HG03378 (cell line): ENCODE results near the gene HMG20A.

Experiments used
- ATAC-seq: cut with Tn5 transposase; IDR thresholded peaks from one replicate; pipeline ENCODE4 v1.9.1; 2021; ENCODE audit warnings: mild to moderate bottlenecking, moderate library complexity; ENCODE audit not compliant: unreplicated experiment

Gene HMG20A

DNA sequence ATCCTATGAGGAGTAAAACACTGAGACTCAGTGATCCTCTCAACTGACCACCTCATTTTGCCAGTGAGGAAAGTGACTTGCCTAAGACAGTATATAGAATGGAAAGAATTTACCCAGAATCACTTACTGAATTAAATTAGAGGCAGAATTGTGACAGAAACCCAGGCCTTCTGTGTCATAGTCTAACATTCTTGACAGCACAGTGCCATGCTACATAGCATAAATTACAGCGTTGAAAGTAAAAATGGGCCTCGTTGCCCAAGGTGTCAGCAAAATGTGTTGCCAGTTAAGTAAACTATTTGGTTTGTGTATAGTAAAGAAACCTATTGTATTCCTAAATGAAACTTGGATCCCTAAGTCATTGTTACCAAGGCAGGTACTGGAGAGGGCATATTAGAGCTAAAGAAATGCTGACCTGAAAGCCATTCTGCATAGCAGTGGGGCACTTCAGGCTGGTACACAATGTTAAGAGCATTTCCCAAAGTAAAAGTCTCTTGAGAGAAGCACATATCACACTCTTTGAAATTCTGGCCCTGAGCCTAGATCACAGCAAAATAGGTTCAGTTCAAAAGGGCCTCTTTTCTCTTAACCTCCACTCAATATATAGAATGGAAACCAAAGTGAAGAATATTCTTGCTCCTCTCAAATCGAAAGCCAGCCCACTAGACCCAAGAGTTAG lies 53.8 kb downstream of the HMG20A start:
- no peak for ATAC-seq

DNA sequence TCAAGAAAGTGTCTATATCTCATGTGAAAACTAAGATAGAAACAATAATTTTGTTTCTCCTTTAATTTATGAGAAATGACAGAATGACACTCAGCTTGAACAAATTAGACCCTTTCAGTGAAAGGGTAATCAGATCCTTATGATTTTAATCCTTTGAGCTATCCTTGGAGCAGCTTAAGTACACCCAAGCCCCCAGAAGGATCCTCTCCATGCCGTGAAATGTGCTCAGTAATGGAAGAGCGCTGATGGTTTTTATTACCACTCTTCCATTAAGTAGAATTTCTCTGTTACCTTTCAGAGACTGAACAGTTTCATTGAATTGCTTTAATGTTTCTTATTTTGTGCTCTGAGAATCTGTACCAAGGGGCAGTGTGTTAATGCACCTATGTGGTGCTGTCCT lies 54.3 kb downstream of the HMG20A start:
- ATAC-seq: no peak

DNA sequence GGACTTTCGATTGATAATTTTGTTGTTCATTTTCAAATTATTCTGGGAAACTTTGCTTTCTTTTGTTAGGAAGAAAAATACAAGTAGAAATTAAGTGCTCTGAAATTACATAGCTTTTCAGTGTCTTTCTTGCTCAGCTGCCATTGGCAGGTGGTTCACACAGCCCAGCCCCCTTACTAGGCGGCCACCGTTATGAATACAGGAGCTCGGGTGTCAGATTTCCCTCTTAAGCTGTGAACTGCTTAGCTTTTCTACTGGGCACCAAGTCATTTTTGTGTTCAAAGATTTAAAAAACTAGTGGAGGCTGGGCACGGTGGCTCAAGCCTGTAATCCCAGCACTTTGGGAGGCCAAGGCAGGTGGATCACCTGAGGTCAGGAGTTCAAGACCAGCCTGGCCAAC lies 55.2 kb downstream of the HMG20A start:
- ATAC-seq: no peak

DNA sequence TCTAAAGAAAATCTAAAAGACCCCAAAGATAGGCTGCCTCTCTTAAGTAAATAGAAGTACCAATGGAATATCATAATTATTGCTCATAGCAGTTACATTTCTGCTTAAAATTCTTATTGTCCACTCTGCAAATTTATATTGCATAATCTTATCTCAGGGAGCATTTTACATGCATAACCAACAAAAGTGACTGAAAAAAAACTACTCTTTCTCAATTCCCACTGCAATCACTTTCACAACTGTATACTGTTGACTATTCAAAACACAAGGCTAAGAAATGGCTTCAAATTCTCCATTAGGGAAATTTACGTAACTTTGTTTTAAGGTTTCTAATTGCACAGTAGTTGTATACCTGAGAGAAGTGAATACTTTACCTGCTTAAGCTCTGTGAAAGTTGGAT lies 56.3 kb downstream of the HMG20A start:
- ATAC-seq: no peak

DNA sequence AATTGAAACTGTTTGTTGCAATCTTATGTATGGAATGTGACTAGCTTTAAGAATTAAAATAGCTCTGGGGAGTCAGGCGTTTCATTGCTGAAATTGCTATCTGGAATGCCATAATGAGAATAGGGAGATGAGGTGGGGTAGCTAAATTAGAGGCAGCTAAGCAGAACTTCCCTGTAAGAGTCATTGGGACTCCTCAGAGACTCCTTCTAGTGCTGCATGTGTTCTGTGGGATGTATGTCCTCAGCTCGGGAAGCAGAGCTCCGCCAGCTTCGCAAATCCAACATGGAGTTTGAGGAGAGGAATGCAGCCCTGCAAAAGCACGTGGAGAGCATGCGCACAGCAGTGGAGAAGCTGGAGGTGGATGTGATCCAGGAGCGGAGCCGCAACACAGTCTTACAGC lies 57.4 kb downstream of the HMG20A start:
- ATAC-seq: no peak

DNA sequence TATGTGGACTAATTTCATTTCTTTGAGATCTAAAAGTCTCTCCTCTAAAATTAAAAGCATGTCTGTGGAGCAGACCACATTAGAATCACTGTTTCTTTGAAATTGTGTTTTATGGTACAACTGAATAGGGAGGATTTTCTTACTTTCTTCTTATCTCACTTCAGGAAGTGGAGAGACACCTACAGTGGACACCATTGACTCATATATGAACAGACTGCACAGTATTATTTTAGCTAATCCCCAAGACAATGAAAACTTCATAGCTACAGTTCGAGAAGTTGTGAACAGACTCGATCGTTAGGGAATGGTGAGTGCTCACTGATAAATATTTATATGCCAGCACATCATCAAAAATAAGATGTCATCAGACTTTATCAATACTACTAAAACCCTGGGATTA lies 58.3 kb downstream of the HMG20A start:
- no peak for ATAC-seq

DNA sequence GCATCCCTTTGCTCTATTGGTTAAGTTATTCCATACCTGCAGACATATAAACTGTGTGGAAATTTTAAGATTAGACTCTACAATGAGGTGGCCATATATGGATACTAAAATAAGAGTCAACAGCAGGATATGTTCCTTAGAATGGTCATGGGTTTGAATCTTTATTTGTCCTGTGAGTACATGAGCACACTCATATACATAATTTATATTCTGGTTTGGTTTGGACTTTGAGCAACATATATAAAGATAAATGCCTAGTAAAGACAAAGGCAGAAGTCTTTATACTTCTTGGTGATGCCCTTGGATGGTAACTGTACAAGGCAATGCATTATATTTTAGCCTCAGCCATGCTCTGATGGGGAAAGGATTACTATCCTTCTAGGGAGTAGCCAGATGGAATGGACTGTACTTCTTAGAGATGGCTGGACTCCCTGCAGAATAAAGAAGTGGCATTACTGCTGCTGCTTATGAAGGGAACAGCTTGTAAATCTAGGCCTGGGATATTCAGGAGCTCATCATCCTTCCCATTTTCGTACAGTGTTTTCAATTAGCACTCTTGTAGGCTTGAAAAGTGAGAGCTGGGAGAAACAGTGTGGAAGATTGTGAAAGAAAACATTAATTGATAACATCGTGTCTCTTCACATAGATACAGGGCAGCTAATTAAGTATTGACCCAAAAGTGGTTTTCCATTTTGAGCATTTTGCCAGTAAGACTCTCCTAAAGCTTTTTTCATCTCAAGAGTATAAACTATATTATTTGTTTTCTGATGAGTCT lies 60.4 kb downstream of the HMG20A start:
- no peak for ATAC-seq

DNA sequence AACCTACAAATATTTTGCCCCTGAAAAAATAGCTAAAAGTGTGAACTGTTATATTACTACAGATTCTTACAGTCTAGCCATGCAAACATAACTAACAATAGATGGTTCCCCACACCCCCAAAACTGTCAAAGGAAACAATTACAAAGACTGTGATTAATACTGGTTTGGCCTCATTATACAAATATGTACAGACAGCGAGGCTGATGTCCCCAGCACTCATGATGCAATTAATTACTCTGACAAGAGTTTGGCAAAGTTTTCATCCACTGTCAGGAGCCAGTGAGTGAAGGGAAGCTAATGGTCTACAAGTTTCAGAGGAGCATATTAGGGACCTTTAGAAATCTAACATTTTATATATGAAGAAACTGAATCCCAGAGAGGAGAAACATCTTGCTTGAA lies 61.0 kb downstream of the HMG20A start:
- ATAC-seq: no peak

DNA sequence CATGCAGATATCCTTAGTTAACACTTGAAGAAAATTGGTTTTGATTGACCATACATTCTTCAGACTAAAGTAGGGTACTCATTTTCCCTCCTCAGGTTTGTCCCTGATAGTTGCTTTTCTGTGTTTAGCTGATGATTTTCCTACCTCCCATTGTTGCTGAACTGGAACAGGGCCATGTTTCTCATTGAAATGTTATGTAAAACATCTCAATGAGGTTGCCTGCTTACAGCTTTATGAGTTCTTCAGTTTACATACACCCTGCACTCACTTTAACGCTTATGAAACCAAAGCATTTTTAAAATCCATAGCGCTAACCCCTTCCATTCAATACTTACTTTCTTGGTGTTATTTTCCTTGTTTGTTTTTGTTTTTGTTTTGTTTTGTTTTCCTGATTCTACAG lies 61.9 kb downstream of the HMG20A start:
- ATAC-seq: no peak

DNA sequence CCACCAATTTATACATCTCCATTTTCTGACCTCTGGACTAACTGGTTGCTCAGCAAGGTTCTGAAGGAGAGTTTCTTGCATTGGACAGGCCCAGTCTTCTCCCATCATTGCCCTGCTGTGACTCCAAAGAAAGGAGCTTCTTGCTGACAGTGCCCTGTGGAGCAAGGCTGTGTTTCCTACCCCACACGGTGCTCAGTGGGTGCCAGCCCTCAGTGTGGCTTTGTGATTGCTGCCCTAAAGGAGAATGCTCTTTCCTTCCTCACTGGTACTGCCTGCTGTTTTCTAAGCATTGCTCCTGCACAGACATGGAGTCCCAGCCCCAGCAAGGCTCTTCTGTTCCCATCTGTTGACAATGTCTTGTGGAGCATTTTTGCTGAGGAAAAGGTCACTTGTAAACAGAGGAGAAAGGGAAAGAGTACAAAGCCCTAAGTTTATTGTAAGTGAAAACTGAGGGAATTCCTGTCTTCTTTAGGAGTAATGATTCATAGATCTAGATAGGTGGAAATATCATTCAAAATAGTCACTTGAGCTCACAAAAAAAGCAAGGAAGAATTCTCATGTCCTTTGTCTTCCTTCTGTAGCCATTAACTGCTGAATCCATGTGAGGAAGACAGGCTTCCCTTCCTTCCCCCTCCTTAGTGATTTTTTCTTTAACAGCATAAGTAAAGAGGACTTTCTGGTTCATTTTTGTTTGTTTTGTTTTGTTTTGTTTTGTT lies 62.9 kb downstream of the HMG20A start:
- no peak for ATAC-seq

DNA sequence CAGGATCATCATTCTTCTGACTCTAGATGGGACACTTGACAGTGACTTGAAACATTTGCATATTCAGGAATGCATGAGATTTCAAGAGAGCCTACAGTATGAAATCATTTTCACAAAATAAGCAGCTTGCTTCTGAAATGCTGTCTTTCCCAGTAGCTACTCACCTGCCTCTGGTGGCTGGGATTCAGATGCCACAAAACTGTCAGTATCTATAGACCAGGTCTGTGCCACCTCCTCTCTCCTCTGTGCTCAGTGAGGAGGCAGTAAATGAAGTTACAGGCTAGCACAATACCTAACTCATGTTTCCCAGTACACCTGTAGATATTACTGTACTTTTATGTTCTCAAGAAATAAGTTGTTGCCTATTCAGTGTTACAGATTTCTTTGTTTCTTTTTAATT lies 64.3 kb downstream of the HMG20A start:
- ATAC-seq: no peak

DNA sequence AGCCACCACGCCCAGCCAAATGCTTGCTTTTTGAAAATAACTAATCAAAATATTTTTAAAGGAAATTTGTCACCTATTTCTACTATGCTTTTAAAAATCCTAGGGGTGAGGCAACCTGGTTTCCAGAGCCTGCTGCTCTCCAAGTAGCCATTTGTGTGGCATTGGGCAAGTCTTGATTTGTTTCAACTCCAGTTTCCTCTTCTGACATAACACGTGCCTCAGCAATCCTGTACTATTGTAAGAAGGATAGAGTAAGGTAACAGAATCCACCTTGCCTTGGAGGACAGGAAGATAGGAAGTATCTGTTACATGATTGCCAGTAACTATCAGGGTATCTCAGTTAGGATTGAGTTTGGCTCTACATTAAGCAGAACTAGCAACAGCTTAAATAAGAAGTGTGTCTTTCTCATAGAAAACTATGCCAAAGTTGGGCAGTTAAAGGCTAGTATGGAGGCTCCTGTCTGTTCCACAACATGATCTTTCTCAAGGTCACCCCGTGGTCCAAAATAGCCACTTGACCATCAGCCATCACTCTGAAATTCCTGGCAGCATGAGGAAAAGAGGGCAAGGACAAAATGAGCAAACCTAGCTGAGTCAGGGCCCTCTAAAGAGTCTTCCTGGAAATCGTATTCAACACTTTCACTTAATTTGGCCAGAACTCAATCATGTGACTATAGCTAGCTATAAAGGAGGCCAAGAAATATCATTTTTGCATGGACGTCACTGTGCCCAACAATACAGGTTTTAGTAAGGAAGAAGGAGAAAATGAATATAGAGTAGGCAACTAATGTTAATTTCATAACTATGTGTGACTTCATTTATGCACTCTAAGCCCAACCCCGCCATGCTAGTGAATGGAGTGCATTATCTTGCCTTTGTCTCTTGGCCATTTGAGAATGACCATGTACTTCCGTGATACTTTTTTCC lies 66.1 kb downstream of the HMG20A start:
- ATAC-seq: no peak

DNA sequence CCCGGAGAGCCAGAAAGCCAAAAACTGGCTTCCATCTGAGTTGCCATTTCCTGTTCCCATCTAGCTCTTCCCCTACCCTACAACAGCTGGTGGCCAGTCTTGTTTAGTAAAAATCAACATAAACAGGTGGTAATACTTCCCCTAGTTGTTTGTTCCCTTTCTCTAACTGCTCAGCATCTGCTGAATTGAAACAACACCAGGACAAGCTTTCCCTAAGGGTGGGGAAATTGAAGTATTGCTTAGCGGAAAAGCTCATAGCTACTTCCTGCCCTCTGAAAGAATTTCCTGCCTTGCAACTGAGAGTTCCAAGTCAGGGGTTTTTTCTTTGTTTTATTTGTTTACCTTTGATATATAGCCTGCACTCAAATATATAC lies 66.8 kb downstream of the HMG20A start:
- no peak for ATAC-seq

DNA sequence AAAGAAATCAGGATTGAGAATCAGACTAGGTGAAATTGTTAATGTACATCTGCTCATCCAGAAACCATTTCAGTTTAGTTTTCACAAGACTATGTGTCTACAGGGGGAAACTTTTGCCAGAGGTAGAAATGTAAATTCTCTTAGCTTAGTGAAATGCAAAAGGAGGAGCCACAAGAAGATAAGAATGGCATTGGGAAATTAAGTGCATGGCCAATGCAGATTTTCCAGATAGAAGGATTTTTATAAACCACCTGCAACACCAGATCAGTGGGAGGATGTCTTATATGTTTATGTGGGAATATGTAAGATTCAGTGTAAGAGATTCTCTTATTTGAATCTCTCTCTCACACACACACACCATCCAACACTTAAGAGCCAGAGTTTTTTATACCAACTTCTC lies 67.2 kb downstream of the HMG20A start:
- ATAC-seq: no peak

DNA sequence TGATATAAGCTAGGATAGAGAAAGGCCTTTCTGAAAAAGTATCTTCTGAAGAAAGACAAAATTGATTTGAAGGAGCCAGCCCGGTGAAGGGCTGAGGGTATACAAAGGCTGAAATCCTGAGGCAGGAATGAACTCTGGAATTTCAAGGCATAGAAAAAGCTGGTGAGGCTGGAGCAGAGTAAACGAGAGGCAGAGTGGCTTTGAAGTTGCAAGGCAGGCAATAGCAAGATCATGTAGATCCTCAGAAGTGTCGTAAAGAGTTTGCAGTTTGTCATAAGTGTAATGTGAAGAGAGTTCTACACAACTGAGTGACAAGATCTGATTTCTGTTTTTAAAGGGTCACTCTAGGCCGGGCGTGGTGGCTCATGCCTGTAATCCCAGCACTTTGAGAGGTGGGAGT lies 69.0 kb downstream of the HMG20A start:
- no peak for ATAC-seq

DNA sequence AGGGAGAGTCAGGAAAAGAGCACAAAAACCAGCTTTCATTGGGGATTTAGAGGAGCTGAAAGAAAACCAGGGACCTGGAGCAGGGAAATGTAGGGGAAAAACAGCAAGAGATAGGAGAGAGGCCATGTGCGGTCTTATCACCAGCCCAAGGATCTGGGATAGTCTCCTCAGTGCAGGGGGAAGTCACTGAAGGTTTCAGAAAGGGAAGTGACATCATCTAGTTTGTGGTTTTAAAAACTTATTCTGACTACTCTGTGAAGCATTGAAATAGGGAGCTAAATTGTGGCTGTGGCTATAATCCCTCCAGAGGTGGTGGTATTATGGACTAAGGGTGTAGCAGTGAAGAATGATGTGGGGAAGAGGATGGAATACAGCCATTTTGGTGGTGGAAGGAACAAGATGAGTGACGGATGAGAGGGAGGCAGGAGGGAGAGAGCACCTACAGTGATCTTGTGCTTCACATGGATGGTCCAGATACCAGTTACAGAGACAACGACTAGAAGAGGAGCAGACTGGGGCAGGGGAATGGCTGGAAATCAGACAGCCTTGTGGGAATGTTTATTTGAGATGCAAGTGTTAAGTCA lies 72.7 kb downstream of the HMG20A start:
- no peak for ATAC-seq

DNA sequence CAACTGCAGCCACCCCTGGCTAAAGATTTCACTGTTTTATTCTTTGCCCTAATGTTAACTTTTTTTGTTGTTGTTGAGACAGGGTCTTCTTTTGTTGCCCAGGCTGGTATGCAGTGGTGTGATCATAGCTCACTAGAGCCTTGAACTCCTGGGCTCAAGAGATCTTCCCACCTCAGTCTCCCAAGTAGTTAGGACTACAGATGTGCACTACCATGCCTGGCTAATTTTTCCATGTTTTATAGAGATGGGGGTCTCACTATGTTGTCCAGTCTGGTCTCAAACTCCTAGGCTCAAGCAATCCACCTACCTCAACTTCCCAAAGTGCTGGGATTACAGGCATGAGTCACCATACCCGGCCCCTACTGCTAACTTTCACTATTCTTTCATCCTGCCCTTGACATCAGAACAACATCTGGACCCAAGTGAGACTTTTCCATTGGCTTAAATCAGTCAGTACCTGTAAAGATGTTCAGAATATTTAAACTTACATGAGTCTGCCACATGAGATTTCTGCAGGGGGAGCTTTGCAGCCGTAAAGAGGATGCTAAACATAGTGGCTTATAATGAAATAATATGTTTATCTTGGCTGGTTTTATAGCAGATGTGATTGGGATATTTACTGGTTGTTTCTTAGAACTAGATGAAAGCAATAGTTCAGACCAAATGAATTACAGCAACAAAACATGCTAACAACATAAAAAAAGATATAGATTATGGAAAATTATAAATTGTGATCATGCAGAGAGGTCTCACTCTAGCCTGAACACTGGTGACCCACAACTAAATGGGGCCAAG lies 73.6 kb downstream of the HMG20A start:
- no peak for ATAC-seq

DNA sequence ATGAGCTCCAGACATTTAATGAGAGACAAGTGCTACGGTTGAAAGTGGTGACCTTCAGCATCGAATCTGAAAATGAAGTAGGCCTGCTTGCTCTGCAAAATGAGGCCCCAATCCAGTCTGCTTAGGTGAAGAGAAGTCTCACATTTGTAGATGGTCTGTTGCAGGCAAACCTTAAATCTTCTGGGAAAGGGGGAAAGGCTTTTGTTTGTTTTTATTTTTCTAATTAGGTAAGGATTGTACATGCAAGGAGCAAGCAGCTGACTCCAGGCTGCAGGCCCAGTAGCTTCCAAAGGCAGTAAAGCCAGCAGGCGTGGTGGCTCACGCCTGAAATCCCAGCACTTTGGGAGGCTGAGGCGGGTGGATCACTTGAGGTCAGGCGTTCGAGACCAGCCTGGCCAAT lies 74.3 kb downstream of the HMG20A start:
- ATAC-seq: no peak

DNA sequence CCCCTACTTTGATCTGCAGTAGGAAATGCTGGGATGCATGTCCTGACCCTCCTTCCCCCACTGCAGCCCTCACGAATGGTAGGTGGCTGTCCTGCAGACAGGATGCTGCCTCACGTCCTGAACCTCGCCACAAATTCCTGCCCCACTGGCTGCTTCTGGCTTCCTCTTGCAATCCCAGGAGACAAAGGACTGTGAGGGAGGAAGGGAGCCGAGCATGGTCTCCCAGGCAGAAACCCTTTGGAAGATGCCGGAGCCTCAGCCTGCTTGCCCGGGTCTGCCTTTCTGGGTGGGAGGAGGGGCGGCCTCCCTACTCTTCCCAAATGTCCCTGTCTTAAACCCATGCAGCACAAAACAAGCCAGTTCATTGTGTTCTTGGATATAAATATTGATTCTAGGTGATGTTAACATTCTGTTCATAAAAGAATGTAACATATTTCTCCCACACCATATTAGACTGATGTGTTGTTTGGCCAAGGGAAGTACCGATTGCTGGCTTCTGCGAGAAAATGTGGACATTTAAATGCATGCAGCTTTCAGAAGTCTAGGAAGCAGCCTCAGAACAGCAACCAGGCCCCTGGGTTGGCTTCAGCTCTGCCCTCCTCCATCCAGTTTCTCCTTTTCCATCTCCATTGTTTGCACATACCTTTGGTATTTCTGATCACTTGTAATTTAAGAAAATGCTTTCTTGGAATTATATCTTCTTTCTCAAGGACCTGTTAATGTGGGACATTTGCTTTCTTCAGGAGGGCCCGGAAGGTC lies 75.3 kb downstream of the HMG20A start:
- no peak for ATAC-seq
